K562 (cell line): Measurements from ENCODE around the gene EME2.

Source experiments
- BRF1 ChIP-seq: IDR thresholded peaks from 3 replicates; pipeline ENCODE4 v1.6.1; 2011; ENCODE audit warnings: borderline replicate concordance, mild to moderate bottlenecking; ENCODE audit not compliant: insufficient read length; ENCODE audit errors: extremely low read depth
- CBX2 ChIP-seq: fragments of 200-600 bp; sonication (generic); IDR thresholded peaks from one replicate; pipeline ENCODE4 v1.6.1; 2012; ENCODE audit warnings: mild to moderate bottlenecking, low read length, inconsistent platforms; ENCODE audit not compliant: insufficient read depth, poor library complexity, severe bottlenecking
- CHD1 ChIP-seq: fragments of 200-600 bp; sonication (generic); IDR thresholded peaks from one replicate; pipeline ENCODE4 v1.6.1; 2012; ENCODE audit warnings: mild to moderate bottlenecking, moderate library complexity, low read length, inconsistent platforms
- CTCF ChIP-seq, 3 experiments: IDR thresholded peaks in 2 of 3; conservative IDR thresholded peaks in 1 of 3; 2 replicates each; pipeline ENCODE4 v1.5.1; 2011 to 2012; ENCODE audit warnings: low read length in 3 of 3, mild to moderate bottlenecking in 3 of 3, control low read depth in 2 of 3, improper control_type of control experiment in 1 of 3, inconsistent platforms in 1 of 3, low read depth in 1 of 3, mixed read lengths in 1 of 3, moderate library complexity in 1 of 3; ENCODE audit not compliant: insufficient read depth in 2 of 3
- NR1H2 ChIP-seq: sonication (generic); formaldehyde crosslinking; IDR thresholded peaks from 2 replicates; pipeline ENCODE4 v1.4.0; 2020; ENCODE audit warnings: mild to moderate bottlenecking, missing genetic modification reagents
- SMC3 ChIP-seq: conservative IDR thresholded peaks from 2 replicates; pipeline ENCODE4 v1.6.1; 2011; ENCODE audit warnings: low read depth, low read length, improper control_type of control experiment; ENCODE audit not compliant: insufficient read depth
- TFAM ChIP-seq: fragments of 250-450 bp; sonication (Bioruptor Pico); conservative IDR thresholded peaks from 2 replicates; pipeline ENCODE4 v1.5.0; 2021; ENCODE audit warnings: mild to moderate bottlenecking, moderate library complexity
- USF1 ChIP-seq: sonication (generic); formaldehyde crosslinking; IDR thresholded peaks from 2 replicates; pipeline ENCODE4 v1.9.0; 2022; ENCODE audit warnings: mild to moderate bottlenecking, missing genetic modification reagents

GRCh38 chr16:1794221-1794871, 21.7 kb downstream of the EME2 start:
- no peak for TF ChIP-seq USF1 (CRISPR knock-in tag)
- TF ChIP-seq TFAM (CRISPR knock-in tag), result no peak
- TF ChIP-seq SMC3, result no peak
- no peak for TF ChIP-seq BRF1
- no peak for TF ChIP-seq CTCF (IDR thresholded peaks at IDR 0.05 in 2 of 3, conservative IDR thresholded peaks at IDR 0.05 in 1 of 3; ENCODE audit: insufficient read depth in 2 of 3, low read depth in 1 of 3, low read length in 3 of 3)
- no peak for TF ChIP-seq CHD1
- no peak for TF ChIP-seq CBX2
- TF ChIP-seq NR1H2 (CRISPR knock-in tag), result no peak
